Caco-2 (cell line): Measurements from ENCODE around the gene C5orf15. TPM values are rescaled to one million over a fixed set of nuclear protein-coding genes. Genes with fewer than 3 reads are reported as not detected.

Experiments used
- BruUV-seq: library from RNA; stranded (reverse); fragments of 400-500 nt; replicated peaks from 2 replicates; lab custom pipeline; 2021; lab: Mats Ljungman, UMichigan
- CTCF ChIA-PET: fragments of 300-600 bp; sonication (Branson Sonifier 250); formaldehyde crosslinking; loops from one replicate; lab custom pipeline; 2022; ENCODE audit warnings: antibody characterized with exemption; lab: Charles Lee
- POLR2A ChIA-PET: fragments of 300-600 bp; sonication (Branson Sonifier 250); formaldehyde crosslinking; loops from one replicate; lab custom pipeline; 2022; ENCODE audit warnings: antibody characterized with exemption; lab: Charles Lee
- DNase-seq, 2 experiments: peaks; one replicate each; pipeline versions ENCODE4 v3.0.0 to v3.0.0-alpha.2; 2020 to 2022
- H3K27me3 ChIP-seq: replicated peaks from 2 replicates; pipeline ENCODE4 v1.6.0; 2011; ENCODE audit warnings: low read length; ENCODE audit not compliant: control insufficient read depth, insufficient read depth
- H3K36me3 ChIP-seq: 2 replicates; pipeline ENCODE4 v1.5.1; 2011; ENCODE audit warnings: low read length; ENCODE audit not compliant: control insufficient read depth, insufficient read depth
- H3K4me1 ChIP-seq: fragments of 250-450 bp; sonication (Bioruptor Pico); 2 replicates; pipeline ENCODE4 v1.5.1; 2020; ENCODE audit warnings: mild to moderate bottlenecking
- H3K4me3 ChIP-seq: 2 replicates; pipeline ENCODE4 v1.5.1; 2011; ENCODE audit warnings: low read depth, mild to moderate bottlenecking, control low read depth, low read length
- H3K9me3 ChIP-seq: fragments of 250-450 bp; sonication (Bioruptor Pico); 2 replicates; pipeline ENCODE4 v1.5.1; 2020; ENCODE audit warnings: mild to moderate bottlenecking, moderate library complexity
- H3K27ac Mint-ChIP-seq: one replicate; pipeline ENCODE4 v1.8.0; 2022; ENCODE audit warnings: mixed read lengths; ENCODE audit not compliant: unreplicated experiment
- H3K27me3 Mint-ChIP-seq: one replicate; pipeline ENCODE4 v1.8.0; 2022; ENCODE audit warnings: mixed read lengths; ENCODE audit not compliant: insufficient read depth, unreplicated experiment
- H3K36me3 Mint-ChIP-seq: one replicate; pipeline ENCODE4 v1.8.0; 2022; ENCODE audit warnings: mild to moderate bottlenecking, mixed read lengths; ENCODE audit not compliant: insufficient read depth, unreplicated experiment
- H3K4me1 Mint-ChIP-seq: one replicate; pipeline ENCODE4 v1.8.0; 2022; ENCODE audit warnings: low read depth, mixed read lengths; ENCODE audit not compliant: unreplicated experiment
- H3K4me3 Mint-ChIP-seq: one replicate; pipeline ENCODE4 v1.8.0; 2022; ENCODE audit warnings: mild to moderate bottlenecking, moderate library complexity, mixed read lengths; ENCODE audit not compliant: unreplicated experiment
- H3K9me3 Mint-ChIP-seq: one replicate; pipeline ENCODE4 v1.8.0; 2022; ENCODE audit warnings: mixed read lengths; ENCODE audit not compliant: unreplicated experiment
- intact Hi-C: fragments of 100-400 bp; cut with micrococcal nuclease; formaldehyde crosslinking; loops from one replicate; pipeline ENCODE4 v1.10.0; 2022; ENCODE audit not compliant: unreplicated experiment
- total RNA-seq: library from RNA; stranded (reverse); gene quantifications from 2 replicates; pipeline ENCODE4 v1.2.3, GENCODE V29; 2022
- TF ChIP-seq, protein P1 (sequence below), 2 experiments: fragments of 200-600 bp in 1 of 2; IDR thresholded peaks; 1 replicate in 1 of 2; 2 replicates in 1 of 2; pipeline versions ENCODE4 v1.5.1 to v1.8.0; 2011 to 2022; ENCODE audit warnings: antibody characterized with exemption in 1 of 2, control low read depth in 1 of 2, inconsistent platforms in 1 of 2, low read depth in 1 of 2, low read length in 1 of 2, mild to moderate bottlenecking in 1 of 2, moderate library complexity in 1 of 2; ENCODE audit not compliant: insufficient read depth in 1 of 2, severe bottlenecking in 1 of 2, unreplicated experiment in 1 of 2

Gene C5orf15
- total RNA-seq, 1 experiment from 2014 or later = 35.6 TPM

DNA sequence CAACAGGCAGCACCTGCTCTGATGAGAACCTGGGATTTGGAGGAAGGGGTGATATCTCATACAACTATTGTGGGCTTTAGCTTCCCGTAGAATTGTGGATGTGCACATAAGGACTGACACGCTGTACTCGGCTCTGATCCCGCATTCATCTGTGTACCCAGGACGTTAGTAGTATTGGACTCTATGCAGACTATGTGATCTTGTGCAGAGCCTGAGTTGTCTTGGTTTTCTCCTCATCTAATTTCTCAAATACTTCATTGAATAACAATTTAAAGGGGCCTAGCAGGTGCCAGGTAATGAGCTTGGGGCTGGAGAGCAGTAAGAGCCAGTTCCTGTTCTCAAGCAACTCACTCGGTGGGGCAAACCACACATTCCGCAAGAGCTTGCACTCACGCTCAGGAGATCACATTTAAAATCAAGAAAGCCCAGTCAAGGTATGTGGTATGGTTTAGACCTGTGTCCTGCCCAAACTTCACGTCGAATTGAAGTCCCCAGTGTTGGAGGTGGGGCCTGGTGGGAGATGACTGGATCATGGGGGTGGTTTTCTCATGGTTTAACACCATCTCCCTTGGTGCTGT, 14.8 kb downstream of the C5orf15 start:
- CTCF ChIA-PET = no interaction called here

GRCh38 chr5:133952729-133953567, 15.5 kb downstream of the C5orf15 start:
- H3K27ac Mint-ChIP-seq = no peak overlapping the region
- peaks cover 17% of the 10 kb centered on the region for H3K36me3 Mint-ChIP-seq
- Histone ChIP-seq H3K4me1 (no peaks in the 10 kb centered on the region), H3K9me3 (no peaks in the 10 kb centered on the region), H3K4me3 (no peak overlapping the region), H3K36me3 (no peaks in the 10 kb centered on the region; the same call in 1 of the 2 replicates), H3K27me3 (no peaks in the 10 kb centered on the region)
- intact Hi-C loops = no loop called here
- H3K4me1 Mint-ChIP-seq = no peaks in the 10 kb centered on the region
- no peaks in the 10 kb centered on the region for H3K27me3 Mint-ChIP-seq
- ChIA-PET CTCF (no interaction called here), POLR2A (interaction anchor here (0.8 kb wide), 1 partner anchor 52 kb away, joined by 3 read pairs; the partner anchor contains the start of gene VDAC1)
- no peaks in the 10 kb centered on the region for H3K9me3 Mint-ChIP-seq
- DNase-seq = no peak
- no TSS peak for BruUV-seq
- H3K4me3 Mint-ChIP-seq = no peak overlapping the region
- TF ChIP-seq, protein P1, sequence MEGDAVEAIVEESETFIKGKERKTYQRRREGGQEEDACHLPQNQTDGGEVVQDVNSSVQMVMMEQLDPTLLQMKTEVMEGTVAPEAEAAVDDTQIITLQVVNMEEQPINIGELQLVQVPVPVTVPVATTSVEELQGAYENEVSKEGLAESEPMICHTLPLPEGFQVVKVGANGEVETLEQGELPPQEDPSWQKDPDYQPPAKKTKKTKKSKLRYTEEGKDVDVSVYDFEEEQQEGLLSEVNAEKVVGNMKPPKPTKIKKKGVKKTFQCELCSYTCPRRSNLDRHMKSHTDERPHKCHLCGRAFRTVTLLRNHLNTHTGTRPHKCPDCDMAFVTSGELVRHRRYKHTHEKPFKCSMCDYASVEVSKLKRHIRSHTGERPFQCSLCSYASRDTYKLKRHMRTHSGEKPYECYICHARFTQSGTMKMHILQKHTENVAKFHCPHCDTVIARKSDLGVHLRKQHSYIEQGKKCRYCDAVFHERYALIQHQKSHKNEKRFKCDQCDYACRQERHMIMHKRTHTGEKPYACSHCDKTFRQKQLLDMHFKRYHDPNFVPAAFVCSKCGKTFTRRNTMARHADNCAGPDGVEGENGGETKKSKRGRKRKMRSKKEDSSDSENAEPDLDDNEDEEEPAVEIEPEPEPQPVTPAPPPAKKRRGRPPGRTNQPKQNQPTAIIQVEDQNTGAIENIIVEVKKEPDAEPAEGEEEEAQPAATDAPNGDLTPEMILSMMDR (IDR thresholded peaks at IDR 0.05; ENCODE audit: insufficient read depth in 1 of 2, low read depth in 1 of 2, low read length in 1 of 2, severe bottlenecking in 1 of 2, unreplicated experiment in 1 of 2) = no peak

More for the DNA sequence above, 14.8 kb downstream of the C5orf15 start:
- no TSS peak for BruUV-seq
- no peaks in the 10 kb centered on the region; the same call in 1 of the 2 replicates for H3K36me3 ChIP-seq
- H3K4me1 Mint-ChIP-seq = no peaks in the 10 kb centered on the region
- intact Hi-C loops = no loop called here
- no peak overlapping the region for H3K27ac Mint-ChIP-seq
- H3K4me3 ChIP-seq = no peak overlapping the region
- H3K27me3 ChIP-seq = no peaks in the 10 kb centered on the region
- peaks cover 21% of the 10 kb centered on the region for H3K36me3 Mint-ChIP-seq
- H3K4me1 ChIP-seq = no peaks in the 10 kb centered on the region
- no peak for DNase-seq
- POLR2A ChIA-PET = interaction anchor here (0.8 kb wide), 1 partner anchor 51 kb away, joined by 3 read pairs; the partner anchor contains the start of gene VDAC1
- TF ChIP-seq, protein P1 (IDR thresholded peaks at IDR 0.05; ENCODE audit: insufficient read depth in 1 of 2, low read depth in 1 of 2, low read length in 1 of 2, severe bottlenecking in 1 of 2, unreplicated experiment in 1 of 2) = no peak
- H3K4me3 Mint-ChIP-seq = no peak overlapping the region
- H3K9me3 Mint-ChIP-seq = no peaks in the 10 kb centered on the region
- no peaks in the 10 kb centered on the region for H3K27me3 Mint-ChIP-seq
- H3K9me3 ChIP-seq = no peaks in the 10 kb centered on the region

DNA sequence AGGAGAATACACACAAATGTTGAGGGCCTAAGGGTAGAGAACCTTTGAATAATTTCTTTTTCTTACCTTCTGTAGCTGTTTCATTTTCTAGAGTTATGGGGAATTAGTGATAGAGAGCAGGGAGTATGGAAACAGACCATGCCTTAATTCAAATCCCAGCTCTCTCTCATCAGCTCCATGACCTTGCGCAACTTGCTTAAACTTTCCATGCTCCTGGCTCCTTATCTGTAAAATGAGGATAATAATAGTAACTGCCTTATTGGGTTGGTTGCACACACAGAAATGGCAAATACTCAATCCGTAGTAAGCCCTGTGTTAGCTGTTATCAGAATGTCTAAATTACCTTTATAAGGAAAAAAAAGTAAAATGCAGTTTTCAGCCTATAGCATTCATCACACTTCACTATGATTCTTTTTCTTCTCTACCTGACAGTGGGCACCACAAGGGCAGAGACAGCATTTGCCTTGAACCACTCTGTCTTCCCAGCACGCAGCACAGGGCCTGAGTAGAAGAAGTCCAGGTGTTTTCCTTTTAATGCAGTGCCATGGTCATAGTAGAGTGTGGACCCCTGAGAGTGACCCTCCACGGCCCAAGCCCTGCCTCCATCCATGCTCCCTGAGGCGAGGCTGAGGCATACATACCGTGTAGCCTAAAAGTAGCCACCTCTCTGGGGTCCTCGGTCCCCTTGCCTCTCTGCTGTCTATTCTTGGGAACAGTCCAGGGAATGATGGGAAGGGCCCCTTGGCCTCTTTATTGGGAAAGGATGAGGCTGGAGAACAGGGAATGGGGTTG, 17.4 kb downstream of the C5orf15 start:
- Histone ChIP-seq H3K9me3 (no peaks in the 10 kb centered on the region), H3K4me3 (no peak overlapping the region), H3K4me1 (no peaks in the 10 kb centered on the region), H3K36me3 (no peaks in the 10 kb centered on the region), H3K27me3 (no peaks in the 10 kb centered on the region)
- Mint-ChIP-seq H3K36me3 (peaks cover under 1% of the 10 kb centered on the region), H3K27ac (no peak overlapping the region), H3K4me1 (no peaks in the 10 kb centered on the region), H3K9me3 (no peaks in the 10 kb centered on the region), H3K27me3 (no peaks in the 10 kb centered on the region), H3K4me3 (no peak overlapping the region)
- intact Hi-C loops = no loop called here
- no TSS peak for BruUV-seq
- TF ChIP-seq, protein P1 (IDR thresholded peaks at IDR 0.05; ENCODE audit: insufficient read depth in 1 of 2, low read depth in 1 of 2, low read length in 1 of 2, severe bottlenecking in 1 of 2, unreplicated experiment in 1 of 2) = no peak
- DNase-seq = no peak
- ChIA-PET CTCF (no interaction called here), POLR2A (no interaction called here)
